Activated CD8-positive, alpha-beta memory T cell treated with anti-CD3 and anti-CD28 coated beads, Interleukin-2, amount 50 U/mL, for 4 hours (primary cell): Measurements from ENCODE around the gene MADCAM1.

Experiments used
- DNase-seq: peaks from one replicate; pipeline ENCODE4 v3.0.0-alpha.2; 2020

Gene MADCAM1

DNA sequence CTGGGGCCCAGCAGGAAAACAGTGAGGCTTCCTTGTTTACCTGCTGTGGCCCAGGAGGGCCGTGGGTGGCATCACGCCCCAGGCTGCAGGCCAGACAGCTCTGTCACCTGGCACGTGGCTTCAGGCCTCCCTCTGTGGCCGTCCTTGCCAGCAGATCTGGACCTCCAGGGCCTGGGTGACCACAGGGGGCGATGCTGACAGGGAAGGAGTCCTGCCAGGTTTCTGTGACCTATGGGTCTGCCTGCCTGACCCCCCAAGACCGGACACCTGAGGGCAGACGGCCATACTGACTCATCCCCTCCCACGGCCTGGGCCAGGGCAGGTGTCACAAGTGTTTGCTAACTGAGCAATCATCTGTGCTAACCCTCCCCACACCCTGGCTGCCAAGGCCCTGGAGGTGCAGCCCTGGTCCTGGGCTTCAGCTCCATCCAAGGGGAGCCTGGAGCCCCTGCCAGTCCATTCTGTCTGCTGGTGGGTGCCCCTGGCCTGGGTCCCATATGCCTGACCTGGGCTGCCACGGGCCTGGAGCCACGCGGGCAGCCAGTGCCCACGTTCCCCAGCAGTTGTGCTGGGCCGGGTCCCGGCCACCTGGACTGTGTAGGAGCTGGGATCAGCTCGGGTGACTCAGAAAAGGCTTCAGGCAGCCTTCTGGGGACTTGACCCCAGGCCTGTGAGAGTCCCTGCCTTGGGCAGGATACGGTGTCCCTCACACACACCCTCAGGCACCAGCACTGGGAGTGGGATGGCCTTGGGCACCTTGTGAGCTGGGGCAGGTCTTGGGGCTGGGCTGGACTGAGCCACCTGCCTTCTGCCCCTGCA lies 38.9 kb downstream of the MADCAM1 start:
- no peak for DNase-seq

DNA sequence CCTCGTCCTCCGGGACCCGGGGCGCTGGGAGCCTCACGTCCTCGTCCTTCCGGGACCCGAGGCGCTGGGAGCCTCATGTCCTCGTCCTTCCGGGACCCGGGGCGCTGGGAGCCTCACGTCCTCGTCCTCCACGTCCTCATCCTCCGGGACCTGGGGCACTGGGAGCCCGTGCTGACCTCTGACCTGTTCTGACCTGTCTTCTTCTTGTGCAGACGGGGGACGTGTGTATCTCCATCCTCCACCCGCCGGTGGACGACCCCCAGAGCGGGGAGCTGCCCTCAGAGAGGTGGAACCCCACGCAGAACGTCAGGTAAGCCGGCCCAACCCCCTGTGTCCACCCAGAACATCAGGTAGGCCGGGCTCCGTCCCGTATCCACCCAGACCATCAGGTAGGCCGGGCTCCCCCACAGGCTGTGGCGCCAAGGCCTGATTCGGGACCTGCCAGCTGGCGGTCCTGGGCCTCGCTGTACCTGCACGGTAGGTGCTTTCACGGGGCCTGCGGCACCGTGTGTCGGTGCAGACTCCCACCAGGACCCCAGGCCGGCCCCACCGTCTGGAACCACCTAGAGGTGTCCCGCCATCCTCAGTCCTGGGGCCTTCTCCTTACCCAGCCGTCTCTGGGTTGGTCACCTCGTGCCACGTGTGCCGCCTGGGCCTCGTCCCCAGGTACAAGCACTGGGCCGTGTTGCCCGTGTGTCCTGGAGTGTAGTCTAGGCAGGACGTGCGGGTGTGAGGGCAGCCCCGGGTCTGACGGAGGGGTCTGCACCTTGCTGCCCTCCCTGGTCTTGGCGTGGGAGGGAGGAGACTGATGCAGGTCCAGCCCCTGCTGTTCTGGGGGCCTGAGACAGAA lies 40.0 kb downstream of the MADCAM1 start:
- DNase-seq, result no peak

DNA sequence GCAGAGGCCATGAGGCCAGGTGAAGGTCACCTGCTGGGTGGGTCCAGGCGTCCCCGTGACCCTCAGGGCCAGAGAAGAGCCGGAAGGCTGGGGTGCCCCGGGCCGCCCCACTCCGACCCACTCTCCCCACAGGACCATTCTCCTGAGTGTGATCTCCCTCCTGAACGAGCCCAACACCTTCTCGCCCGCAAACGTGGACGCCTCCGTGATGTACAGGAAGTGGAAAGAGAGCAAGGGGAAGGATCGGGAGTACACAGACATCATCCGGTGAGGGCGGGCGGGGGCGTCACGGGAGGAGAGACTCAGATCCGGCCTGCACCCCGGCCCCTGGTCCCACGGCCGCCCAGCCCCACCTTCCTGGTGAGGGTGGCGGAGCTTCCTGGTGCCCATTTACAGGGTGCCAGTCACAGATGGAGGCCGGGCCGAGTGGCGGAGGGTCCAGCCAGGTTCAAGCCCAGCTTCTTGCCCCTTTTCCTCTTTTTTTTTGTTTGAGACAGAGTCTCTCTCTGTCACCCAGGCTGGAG lies 40.7 kb downstream of the MADCAM1 start:
- DNase-seq, result no peak

DNA sequence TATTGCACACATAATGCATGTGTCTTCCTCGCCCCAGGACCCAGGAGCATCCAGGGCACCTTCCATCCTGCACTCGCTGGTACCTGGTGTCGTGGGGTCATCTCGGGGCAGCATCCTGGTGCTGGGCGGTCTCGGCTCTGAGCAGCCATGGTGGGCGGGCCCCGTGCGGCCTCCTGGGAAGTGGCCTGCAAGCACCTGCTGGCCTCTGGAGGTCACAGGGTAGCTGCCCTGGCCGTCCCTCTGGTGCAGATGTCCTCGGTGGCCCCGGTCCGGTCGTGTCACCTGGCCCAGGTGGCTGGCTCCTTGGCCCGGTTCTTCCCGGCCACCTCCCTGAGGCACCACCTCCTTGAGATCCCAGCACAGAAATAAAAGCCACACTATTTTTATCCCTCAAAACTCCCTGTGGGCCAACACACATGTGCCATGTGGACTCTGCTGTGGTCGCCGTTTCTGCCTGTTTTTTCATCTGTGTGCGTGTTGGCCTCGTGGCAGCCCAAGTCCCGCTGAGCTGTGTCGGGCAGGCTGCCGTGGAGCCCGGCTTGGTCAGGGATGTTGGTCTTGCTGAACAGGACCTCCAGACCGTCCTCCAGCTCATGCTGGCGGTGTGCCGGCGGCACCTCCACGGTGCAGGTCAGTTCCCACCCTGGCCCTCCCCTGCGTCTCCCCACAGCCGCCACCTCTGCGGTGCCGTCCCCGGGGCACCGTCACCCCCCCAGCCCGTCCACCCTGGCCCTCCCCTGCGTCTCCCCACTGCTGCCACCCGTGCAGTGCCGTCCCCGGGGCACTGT lies 42.5 kb downstream of the MADCAM1 start:
- no peak for DNase-seq

DNA sequence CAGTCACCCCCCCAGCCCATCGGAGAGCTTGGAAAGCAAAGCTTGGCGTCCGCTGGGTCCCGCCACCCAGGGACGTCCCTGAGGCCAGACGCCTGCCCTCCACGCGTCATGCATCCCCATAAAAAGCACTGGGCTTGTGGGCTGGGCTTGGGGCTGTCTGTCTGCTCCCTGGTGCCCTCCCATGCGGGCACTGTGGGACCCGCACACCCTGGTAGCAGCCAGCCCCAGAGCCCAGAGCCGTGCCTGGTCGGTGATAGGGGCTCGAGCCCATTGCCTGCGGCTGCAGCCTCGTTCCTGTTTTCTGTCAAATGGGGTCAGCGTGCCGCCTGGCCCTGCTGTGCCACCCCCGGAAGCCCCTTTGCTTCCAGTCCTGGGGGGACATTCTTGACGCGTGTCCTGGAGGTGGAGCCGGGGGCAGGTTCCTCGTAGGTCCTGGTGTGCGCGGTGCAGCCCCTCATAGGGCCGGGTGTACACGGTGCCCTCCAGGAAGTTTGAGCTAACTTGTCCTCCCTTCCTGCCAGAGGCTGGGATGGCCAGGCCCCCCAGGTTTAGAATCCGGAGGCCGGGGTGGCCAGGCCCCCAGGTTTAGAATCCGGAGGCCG lies 43.2 kb downstream of the MADCAM1 start:
- no peak for DNase-seq

DNA sequence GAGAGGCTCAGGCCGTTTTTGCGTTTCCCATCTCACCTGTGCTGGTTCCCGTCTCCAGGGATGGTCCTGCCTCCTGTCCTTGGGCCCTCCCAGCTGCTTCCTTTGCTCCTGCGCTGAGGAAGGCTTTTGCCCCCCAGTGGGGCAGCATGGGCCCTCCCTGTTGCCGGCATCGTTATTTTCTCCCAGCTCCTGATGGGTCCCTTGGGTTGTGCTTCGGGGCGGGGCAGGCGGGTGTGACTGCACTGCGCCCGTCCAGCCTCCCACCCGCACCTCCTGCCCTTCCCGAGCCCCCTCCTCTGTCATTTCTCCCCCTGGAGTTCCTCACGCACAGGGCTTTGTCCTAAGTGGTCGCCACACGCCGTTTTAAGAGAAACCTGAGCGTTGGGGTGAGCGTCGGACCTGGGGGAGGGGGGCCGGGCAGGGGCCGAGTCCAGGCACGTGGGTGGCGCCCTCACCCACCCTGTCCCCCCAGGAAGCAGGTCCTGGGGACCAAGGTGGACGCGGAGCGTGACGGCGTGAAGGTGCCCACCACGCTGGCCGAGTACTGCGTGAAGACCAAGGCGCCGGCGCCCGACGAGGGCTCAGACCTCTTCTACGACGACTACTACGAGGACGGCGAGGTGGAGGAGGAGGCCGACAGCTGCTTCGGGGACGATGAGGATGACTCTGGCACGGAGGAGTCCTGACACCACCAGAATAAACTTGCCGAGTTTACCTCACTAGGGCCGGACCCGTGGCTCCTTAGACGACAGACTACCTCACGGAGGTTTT lies 44.8 kb downstream of the MADCAM1 start:
- DNase-seq, result no peak

DNA sequence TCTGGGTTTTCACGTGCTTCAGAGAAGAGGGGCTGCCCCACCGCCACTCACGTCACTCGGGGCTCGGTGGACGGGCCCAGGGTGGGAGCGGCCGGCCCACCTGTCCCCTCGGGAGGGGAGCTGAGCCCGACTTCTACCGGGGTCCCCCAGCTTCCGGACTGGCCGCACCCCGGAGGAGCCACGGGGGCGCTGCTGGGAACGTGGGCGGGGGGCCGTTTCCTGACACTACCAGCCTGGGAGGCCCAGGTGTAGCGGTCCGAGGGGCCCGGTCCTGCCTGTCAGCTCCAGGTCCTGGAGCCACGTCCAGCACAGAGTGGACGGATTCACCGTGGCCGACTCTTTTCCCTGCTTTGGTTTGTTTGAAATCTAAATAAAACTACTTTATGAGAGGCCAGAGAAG lies 45.4 kb downstream of the MADCAM1 start:
- no peak for DNase-seq

DNA sequence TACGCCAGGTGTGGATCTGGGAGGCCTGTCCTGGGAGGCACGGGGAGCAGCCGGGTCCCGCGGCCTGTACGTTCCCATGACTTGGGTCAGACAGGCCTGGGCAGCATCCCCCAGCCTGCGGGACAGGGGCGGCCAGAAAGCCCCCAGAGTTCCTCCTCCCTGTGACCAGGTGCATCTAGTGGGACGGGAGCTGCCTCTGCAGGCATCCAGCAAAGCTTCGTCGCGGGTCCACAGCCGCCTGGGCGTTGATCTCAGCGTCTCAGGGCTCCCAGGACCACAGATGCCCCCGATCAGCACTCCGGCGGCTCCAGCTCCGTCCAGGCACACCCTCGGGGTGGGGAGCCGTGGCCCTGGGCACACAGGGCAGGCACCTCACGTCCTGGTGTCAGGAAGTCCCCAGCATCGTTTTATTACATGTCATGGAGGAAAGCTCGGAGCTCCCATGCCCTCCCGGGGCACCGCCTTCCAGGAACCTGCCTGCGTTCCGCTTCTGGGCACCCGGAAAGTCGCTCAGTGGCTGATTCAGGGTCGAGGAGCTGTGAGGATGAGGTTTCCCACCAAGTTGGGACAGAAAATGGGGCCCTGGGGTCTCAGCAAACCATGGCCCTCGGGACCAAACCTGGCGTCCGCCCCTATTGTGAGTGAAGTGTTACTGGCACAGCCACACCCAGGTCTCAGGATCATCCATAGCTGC lies 46.0 kb downstream of the MADCAM1 start:
- DNase-seq, result no peak

DNA sequence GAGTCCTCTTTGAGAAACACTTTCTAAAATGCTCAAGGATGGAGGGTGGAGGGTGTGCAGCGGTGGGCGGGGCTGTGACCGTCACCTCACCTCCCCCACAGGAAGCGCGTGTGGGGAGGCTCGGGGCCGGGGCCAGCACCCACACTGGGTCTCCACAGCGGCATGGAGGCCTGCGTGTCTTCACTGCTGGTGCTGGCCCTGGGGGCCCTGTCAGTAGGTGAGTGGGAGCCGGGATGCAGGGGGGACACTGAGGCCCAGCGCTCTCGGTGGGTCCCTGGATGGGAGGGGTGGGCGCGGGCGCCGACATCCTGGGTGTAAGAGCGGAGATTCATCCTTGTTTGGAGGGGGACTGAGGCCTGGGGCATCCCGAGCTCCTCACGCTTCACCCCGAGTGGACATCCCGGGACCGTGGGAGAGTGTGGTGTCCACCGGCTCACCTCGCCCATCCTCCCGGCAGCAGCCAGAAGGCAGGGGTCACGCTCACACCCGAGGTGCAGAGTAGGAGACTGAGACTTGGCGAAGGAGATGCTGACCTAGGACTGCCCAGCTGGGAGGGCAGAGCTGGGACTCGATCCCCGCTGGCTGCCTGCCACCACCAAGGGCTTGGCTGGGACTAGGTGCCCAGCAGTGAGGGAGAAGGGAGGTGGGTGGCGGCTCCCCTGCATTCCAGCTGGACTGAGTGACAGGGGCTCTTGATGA lies 47.8 kb downstream of the MADCAM1 start, which contains the start of gene GZMM:
Gene GZMM (plus strand): TSS at position 144 of the 699 bp plus-strand sequence. CDS start 19 bp downstream, at position 163.
- peak; percentile 77 for DNase-seq

DNA sequence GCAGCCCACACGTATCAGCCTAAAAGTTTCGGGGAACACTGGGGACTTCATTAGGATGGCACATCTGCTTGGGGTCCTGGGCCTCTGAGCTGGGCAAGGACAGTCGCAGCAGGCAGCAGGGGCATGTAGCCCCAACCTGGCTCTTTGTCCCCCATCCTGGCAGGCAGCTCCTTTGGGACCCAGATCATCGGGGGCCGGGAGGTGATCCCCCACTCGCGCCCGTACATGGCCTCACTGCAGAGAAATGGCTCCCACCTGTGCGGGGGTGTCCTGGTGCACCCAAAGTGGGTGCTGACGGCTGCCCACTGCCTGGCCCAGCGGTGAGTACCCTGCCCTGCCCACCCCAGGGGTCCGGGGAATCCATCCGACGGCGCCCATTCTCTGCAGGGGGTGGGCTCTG lies 50.8 kb downstream of the MADCAM1 start:
- DNase-seq, result no peak

DNA sequence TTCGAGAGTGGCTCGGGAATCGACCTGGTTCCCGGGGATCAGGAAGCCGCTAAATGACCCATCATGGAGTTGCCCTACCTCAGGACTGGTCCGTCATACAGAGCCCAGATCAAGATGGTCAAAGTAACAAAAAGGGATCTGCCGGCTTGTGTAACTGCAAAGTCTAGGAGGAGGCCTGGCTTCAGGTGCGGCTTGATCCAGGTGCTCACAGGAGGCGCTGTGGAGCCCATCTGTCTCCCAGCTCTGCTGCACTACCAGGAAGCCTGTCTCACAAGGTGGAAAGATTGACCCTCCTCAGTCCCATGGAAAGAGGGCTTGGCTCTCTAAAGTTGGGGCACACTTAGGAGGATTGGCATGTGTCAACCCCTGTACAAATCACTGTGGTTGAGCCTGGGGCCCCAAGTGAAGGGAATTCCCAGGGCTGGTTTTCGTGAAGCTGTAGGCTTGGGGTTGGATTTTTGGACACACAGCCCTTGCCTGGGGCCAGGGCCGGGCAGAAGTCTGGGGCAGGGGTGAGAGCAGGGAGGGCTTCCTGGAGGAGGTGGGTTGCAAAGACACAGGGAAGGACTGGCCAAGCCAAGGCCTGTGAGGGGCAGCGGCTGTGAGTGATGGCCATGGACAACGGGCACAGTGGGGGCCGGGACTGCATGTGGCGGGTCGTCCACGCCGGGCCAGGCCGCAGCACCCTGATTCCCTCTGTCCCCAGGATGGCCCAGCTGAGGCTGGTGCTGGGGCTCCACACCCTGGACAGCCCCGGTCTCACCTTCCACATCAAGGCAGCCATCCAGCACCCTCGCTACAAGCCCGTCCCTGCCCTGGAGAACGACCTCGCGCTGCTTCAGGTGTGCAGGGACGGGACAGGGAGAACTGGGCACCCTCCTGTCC lies 51.8 kb downstream of the MADCAM1 start:
- DNase-seq, result no peak

DNA sequence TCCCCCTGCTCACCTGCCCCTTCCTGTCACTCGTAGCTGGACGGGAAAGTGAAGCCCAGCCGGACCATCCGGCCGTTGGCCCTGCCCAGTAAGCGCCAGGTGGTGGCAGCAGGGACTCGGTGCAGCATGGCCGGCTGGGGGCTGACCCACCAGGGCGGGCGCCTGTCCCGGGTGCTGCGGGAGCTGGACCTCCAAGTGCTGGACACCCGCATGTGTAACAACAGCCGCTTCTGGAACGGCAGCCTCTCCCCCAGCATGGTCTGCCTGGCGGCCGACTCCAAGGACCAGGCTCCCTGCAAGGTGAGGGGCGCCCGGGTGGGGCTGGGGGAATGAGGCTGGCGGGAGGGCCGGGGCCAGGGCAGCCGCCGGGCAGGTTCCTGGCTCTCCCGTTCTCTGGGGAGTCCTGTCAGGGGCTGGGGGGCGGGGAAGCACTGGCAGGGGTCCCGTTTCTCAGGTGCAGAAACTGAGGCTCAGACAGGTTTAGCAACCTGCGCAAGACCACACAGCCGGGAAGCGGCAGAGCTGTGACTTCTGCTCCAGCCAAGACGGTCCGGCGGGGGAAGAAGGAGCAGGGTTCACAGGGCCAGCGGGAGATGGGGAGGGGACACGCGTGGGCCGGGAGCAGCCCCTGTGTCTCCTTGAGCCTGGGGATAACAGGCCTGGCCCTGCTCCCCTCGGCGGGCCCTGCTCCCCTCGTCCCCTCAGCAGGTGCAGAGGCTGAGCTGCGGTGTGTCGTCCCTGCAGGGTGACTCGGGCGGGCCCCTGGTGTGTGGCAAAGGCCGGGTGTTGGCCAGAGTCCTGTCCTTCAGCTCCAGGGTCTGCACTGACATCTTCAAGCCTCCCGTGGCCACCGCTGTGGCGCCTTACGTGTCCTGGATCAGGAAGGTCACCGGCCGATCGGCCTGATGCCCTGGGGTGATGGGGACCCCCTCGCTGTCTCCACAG lies 52.9 kb downstream of the MADCAM1 start:
- no peak for DNase-seq

DNA sequence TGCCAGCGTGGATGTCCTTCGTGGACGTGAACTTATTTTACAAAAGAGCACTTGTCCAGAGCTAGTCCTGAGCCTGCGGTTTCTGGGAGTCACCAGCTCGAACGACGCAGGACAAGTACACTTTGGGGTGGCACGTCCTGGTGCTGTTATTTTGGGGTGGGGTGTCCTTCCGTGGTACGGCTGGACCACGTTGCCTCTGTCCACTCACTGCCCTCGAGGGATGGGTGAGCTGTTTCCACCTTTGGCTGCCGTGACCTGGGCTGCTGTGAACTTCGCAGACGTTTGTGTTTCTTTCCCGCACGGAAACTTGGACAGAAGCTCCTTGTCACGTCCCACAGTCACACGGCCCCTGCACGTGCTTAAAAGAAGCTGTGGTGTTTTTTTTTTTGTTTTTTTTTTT lies 58.5 kb downstream of the MADCAM1 start:
- no peak for DNase-seq
